ENCODE data around the gene ATP5PB.

GRCh38 chr1:111505641-111506119, 56.4 kb downstream of the ATP5PB start:
- TF ChIP-seq CTCF (conservative IDR thresholded peaks at IDR 0.05) (no peak), ZFX (IDR thresholded peaks at IDR 0.05) (no peak)

Data from C4-2B (cell line).